ENCODE results near the gene CLEC16A.

The CLEC16A gene

GRCh38 chr16:10957771-10958482 lies 13.6 kb downstream of the CLEC16A start:
- H3K4me2 ChIP-seq: no peak overlapping the region
- H3K4me1 ChIP-seq (ENCODE audit: low read depth, poor library complexity, severe bottlenecking): peaks cover 27% of the 10 kb centered on the region
- H3K4me3 ChIP-seq (IDR thresholded peaks at IDR 0.05; ENCODE audit: insufficient read depth, low read depth, low read length): no peak overlapping the region
- no peak overlapping the region for H3K27ac ChIP-seq
- no peaks in the 10 kb centered on the region for H4K20me1 ChIP-seq (ENCODE audit: insufficient read depth)
- 0 out of 2 replicates have a peak, but pooled peaks cover 3% of the 10 kb centered on the region for H3K79me2 ChIP-seq (ENCODE audit: insufficient read depth, low read depth)
- no peaks in the 10 kb centered on the region for H3K27me3 ChIP-seq (ENCODE audit: insufficient read depth, low read depth)
- H3K36me3 ChIP-seq (ENCODE audit: insufficient read depth): no peaks in the 10 kb centered on the region
- no peak for TF ChIP-seq CTCF (conservative IDR thresholded peaks at IDR 0.05; ENCODE audit: low read depth, low read length)
- H3K9ac ChIP-seq: no peak overlapping the region
- no peak overlapping the region for H2AFZ ChIP-seq (ENCODE audit: low read depth)

GRCh38 chr16:10959161-10959560 lies 14.8 kb downstream of the CLEC16A start:
- no peak overlapping the region for H3K4me2 ChIP-seq
- H3K27me3 ChIP-seq (ENCODE audit: insufficient read depth, low read depth): no peaks in the 10 kb centered on the region
- H3K27ac ChIP-seq: no peak overlapping the region
- H3K4me1 ChIP-seq (ENCODE audit: low read depth, poor library complexity, severe bottlenecking): peaks cover 29% of the 10 kb centered on the region
- H3K9ac ChIP-seq: no peak overlapping the region
- H4K20me1 ChIP-seq (ENCODE audit: insufficient read depth): no peaks in the 10 kb centered on the region
- no peak for TF ChIP-seq CTCF (conservative IDR thresholded peaks at IDR 0.05; ENCODE audit: low read depth, low read length)
- H2AFZ ChIP-seq (ENCODE audit: low read depth): no peak overlapping the region
- no peak overlapping the region for H3K4me3 ChIP-seq (IDR thresholded peaks at IDR 0.05; ENCODE audit: insufficient read depth, low read depth, low read length)
- 0 out of 2 replicates have a peak, but pooled peaks cover 3% of the 10 kb centered on the region for H3K79me2 ChIP-seq (ENCODE audit: insufficient read depth, low read depth)
- no peaks in the 10 kb centered on the region for H3K36me3 ChIP-seq (ENCODE audit: insufficient read depth)

GRCh38 chr16:10961231-10961630 lies 16.9 kb downstream of the CLEC16A start:
- 0 out of 2 replicates have a peak, but pooled peaks cover 3% of the 10 kb centered on the region for H3K79me2 ChIP-seq (ENCODE audit: insufficient read depth, low read depth)
- no peaks in the 10 kb centered on the region for H3K36me3 ChIP-seq (ENCODE audit: insufficient read depth)
- H3K4me3 ChIP-seq (IDR thresholded peaks at IDR 0.05; ENCODE audit: insufficient read depth, low read depth, low read length): no peak overlapping the region
- H3K4me1 ChIP-seq (ENCODE audit: low read depth, poor library complexity, severe bottlenecking): peaks cover 39% of the 10 kb centered on the region
- no peak overlapping the region for H3K9ac ChIP-seq
- no peak for TF ChIP-seq CTCF (conservative IDR thresholded peaks at IDR 0.05; ENCODE audit: low read depth, low read length)
- H4K20me1 ChIP-seq (ENCODE audit: insufficient read depth): no peaks in the 10 kb centered on the region
- no peak overlapping the region for H3K4me2 ChIP-seq
- H2AFZ ChIP-seq (ENCODE audit: low read depth): no peak overlapping the region
- H3K27me3 ChIP-seq (ENCODE audit: insufficient read depth, low read depth): no peaks in the 10 kb centered on the region
- H3K27ac ChIP-seq: no peak overlapping the region

- H2AFZ ChIP-seq (ENCODE audit: low read depth): peak overlapping the region; percentile 48
- peak overlapping the region; percentile 87 for H3K9ac ChIP-seq
- no peaks in the 10 kb centered on the region for H4K20me1 ChIP-seq (ENCODE audit: insufficient read depth)
- H3K79me2 ChIP-seq (ENCODE audit: insufficient read depth, low read depth): peaks cover 8% of the 10 kb centered on the region; the same call in 1 of the 2 replicates
- peak; percentile 95 for TF ChIP-seq CTCF (conservative IDR thresholded peaks at IDR 0.05; ENCODE audit: low read depth, low read length)
- H3K27ac ChIP-seq: peak overlapping the region; percentile 97
- H3K4me2 ChIP-seq: peak overlapping the region; percentile 97
- peak overlapping the region; percentile 30 for H3K4me3 ChIP-seq (IDR thresholded peaks at IDR 0.05; ENCODE audit: insufficient read depth, low read depth, low read length)
- no peaks in the 10 kb centered on the region for H3K27me3 ChIP-seq (ENCODE audit: insufficient read depth, low read depth)
- H3K4me1 ChIP-seq (ENCODE audit: low read depth, poor library complexity, severe bottlenecking): peaks cover 67% of the 10 kb centered on the region
- no peaks in the 10 kb centered on the region for H3K36me3 ChIP-seq (ENCODE audit: insufficient read depth)
Observed at GRCh38 chr16:10964039-10964890, 19.9 kb downstream of the CLEC16A start.
